GM23338 (cell line): ENCODE results near the gene MMS19. TPM values are rescaled to one million over a fixed set of nuclear protein-coding genes. Genes with fewer than 3 reads are reported as not detected.

Source experiments
- ETS1 ChIP-seq: IDR thresholded peaks from 2 replicates; pipeline ENCODE4 v1.6.1; 2016; ENCODE audit warnings: antibody characterized with exemption
- JUNB ChIP-seq: IDR thresholded peaks from one replicate; pipeline ENCODE4 v1.6.1; 2016; ENCODE audit warnings: antibody characterized with exemption; ENCODE audit not compliant: unreplicated experiment
- REST ChIP-seq: IDR thresholded peaks from one replicate; pipeline ENCODE4 v1.6.1; 2018; ENCODE audit warnings: antibody characterized with exemption; ENCODE audit not compliant: unreplicated experiment
- STAT1 ChIP-seq: IDR thresholded peaks from one replicate; pipeline ENCODE4 v1.6.1; 2016; ENCODE audit warnings: antibody characterized with exemption; ENCODE audit not compliant: unreplicated experiment
- ZNF462 ChIP-seq: fragments of 250-450 bp; sonication (Bioruptor Pico); IDR thresholded peaks from 2 replicates; pipeline ENCODE4 v1.5.0; 2020; ENCODE audit warnings: mild to moderate bottlenecking, moderate library complexity
- polyA plus RNA-seq: library from polyadenylated mRNA; unstranded; fragments of >200 nt; fragmentation: Nextera tagmentation; extraction: Ambion mirVana; gene quantifications from 2 replicates; pipeline ENCODE4 v1.2.1, GENCODE V29; 2016
- total RNA-seq: library from RNA; depleted of rRNA; stranded (reverse); fragments of >200 nt; shearing (Covaris generic); gene quantifications from 2 replicates; pipeline ENCODE4 v1.2.3, GENCODE V29; 2014

MMS19 gene
- total and polyA plus RNA-seq, 2 experiments from 2014 or later = 81.5 to 252 TPM

- no peak for TF ChIP-seq ZNF462
- no peak for TF ChIP-seq ETS1
- no peak for TF ChIP-seq JUNB
- TF ChIP-seq REST = no peak
- TF ChIP-seq STAT1 = no peak
These were observed 40.6 kb upstream of the MMS19 start (continued) for GRCh38 chr10:97538839-97539238.
